NCI-H1105 (cell line): ENCODE measurements around the gene PLAAT2.

Source experiments
- DNase-seq: peaks from one replicate; lab custom pipeline; 2025; lab: John Stamatoyannopoulos, UW

PLAAT2 gene

DNA sequence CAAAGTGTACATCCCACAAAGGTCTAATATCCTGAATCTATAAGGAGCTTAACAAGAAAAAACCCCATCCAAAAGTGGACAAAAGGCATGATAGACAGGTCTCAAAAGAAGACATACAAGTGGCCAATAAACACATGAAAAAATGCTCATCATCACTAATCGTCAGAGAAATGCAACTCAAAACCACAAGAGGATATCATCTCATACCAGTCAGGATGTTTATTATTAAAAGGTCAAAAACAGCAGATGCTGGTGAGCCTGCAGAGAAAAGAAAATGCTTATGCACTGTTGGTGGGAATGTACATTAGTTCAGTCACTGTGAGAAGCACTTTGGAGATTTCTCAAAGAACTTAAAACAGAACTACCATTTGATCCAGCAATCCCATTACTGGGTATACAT, 44.6 kb downstream of the PLAAT2 start:
- DNase-seq = no peak

DNA sequence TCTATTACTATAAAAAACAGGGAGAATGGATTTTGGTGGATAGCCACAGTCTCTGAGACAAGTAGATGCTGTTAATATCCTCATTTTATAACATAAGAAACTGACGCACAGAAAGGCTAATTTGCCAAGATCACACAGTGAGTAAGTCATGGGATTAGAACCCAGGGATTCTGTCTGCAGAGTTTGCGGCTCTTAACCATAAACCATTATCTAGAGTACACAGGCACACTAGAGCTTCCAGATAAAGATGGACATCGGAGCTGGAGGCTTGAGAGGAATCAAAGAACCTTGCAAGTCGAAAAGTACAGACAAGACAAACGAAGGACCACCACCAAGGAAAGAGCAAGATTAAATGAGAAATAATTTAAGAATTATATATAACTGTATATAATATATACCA, 46.0 kb downstream of the PLAAT2 start:
- no peak for DNase-seq

DNA sequence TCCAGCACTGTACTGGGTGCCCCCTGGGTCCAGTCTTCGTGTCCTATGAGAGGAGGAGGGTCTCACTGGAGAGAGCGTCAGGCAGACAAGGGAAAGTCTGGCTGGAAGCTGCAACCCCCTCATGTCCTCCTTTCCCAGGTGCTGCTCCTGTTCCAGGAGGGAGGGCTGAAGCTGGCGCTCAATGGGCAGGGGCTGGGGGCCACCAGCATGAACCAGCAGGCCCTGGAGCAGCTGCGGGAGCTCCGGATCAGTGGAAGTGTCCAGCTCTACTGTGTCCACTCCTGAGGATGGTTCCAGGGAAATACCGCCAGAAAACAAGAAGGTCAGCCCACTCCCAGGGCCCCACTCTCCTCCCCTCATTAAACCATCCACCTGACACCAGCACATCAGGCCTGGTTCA, 47.1 kb downstream of the PLAAT2 start:
- DNase-seq = no peak

DNA sequence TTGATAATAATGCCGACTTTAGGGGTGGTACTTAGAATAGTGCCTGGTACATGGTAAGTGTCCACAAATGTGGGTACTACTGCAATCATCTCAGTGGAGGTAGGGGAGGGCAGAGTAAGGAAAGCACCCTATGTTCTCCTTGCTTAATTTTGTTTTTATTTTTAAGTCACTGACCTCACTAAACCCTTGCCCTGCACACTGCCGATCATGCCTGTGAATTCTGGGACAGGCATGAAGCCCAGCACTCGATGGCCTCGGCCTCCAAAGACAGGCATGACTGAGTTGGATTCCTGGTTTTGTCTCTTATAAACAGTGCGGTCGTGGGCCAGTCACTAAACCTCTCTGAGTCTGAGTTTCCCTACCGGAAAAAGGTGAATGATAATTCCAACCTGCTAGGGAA, 50.4 kb downstream of the PLAAT2 start:
- DNase-seq = no peak

DNA sequence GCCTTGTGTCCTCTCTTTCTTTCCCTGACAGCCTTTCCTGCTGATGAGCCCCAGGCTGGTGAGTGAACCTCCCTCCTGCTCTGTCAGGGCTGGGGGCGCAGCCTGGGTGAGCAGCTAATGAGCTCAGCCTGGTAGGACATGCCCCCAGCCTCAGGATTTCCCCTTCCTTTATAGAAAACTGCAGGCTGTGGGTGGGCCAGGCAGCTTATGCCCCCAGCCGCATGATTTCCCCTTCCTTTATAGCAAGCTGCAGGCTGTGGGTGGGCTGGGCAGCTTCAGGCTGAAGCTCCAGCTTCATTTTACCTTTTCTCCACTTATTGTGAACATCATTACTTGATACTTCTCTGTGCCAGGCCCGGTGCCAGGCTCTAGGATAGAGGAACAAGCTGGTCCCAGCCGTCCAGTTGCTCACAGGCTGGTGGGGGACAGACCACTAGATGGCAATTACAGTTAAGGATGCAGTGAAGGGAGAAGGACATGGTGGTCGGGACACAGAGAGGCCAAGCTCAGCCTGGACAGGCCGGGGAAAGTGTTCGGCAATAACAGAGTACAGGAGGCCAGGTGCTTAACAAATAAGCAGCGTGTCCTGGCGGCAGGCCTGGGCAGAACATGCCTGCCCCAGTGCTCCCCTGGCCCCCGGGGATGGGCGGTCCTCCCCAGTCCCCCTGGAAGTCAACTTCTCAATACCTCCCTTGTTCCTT, 52.0 kb downstream of the PLAAT2 start:
- DNase-seq = no peak

DNA sequence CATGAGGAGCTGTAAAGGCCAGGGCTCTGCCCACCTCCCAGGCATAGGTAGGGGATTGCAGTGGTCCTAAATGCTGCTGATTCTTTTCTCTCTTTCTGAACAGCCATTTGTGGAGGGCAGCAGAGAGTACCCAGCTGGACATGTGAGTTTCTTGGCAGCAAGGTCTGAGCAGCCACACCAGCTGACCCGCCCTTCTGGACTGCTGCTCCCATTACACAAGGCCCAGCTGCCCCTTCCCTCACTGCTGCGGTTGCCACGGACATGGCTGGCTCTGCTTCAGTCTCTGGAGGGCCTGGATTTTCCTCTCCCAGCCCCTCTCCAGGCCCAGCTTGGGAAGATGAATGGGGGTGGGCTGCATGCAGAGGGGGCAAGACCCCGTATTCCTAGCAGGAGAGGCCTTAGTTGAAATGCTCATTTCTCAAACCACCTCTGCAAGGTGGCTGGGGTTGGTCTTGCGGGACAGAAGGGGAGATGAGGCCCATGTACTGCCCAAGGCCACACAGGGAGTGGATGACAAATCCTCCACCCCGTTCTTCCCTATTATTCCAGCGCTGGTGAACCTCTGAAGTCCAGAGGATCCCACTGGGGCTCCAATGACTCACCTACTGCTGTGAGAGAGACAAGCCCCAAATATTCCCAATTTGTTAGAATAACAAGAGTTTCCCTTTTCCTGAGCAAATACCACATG, 52.7 kb downstream of the PLAAT2 start:
- DNase-seq = no peak

DNA sequence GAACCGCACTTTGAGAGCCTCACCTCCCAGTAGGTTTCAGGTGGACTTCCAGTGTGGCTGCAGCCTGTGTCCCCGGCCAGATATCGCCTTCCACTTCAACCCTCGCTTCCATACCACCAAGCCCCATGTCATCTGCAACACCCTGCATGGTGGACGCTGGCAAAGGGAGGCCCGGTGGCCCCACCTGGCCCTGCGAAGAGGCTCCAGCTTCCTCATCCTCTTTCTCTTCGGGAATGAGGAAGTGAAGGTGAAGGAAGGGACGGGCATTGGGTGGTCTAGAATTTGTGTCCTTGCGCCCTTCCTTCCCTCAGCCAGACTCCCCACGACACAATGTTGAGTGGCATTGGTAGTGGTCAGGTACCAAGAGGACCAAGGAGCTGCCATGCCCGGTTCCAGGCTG, 54.4 kb downstream of the PLAAT2 start:
- no peak for DNase-seq

DNA sequence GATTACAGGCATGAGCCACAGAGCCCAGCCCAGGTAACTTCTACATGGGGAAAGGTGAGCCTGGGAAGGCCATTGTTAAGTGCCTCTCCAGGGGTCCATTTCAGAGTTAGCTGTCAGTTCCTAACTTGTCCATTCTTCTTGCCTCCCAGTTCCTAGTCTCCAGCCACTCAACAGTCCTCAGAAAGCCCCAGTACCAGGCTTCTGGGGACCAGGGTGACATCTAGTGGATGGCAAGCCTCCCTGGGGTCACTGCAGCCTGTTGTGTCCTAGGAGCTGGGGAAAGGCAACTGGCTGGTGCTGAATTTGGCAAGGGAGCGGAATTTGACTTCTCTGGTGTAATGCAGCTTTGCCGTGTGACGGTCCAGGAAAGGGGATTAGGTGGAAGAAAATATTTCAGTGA, 55.2 kb downstream of the PLAAT2 start:
- DNase-seq = no peak

DNA sequence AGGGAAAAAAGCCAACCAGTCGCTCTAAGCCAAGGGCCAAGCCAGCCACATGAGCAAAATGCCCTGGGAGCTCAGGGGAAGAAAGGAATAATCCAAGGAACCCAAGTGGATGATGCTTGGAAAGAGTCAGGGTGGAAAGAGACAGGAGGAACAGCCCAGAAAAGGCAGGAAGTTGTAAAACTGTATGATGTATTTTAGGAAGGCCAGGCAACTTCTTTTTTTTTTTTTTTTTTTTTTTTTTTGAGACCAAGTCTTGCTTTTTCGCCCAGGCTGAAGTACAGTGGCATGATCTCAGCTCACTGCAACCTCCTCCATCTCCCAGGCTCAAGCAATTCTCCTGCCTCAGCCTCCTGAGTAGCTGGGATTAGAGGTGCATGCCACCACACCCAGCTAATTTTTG, 55.7 kb downstream of the PLAAT2 start:
- no peak for DNase-seq

DNA sequence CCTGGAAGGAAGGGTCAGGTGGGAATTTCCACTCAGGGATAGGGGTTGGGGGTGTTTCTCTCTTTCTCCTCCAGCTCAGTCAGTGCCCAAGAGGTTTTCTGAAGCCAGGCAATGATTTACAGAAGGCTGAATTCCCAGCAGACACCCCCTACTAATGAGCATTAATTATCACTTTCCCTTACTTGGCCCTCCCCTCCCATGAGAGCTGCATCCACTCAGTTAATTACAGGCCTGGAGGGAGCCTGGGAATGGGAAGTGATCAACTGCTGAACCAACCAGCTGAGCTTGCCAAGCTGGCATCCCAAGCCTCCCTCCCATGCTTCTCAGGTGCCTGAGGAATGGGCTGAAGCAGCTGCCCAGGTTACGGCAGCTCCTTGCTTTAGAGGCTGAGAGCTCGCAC, 56.3 kb downstream of the PLAAT2 start:
- no peak for DNase-seq

DNA sequence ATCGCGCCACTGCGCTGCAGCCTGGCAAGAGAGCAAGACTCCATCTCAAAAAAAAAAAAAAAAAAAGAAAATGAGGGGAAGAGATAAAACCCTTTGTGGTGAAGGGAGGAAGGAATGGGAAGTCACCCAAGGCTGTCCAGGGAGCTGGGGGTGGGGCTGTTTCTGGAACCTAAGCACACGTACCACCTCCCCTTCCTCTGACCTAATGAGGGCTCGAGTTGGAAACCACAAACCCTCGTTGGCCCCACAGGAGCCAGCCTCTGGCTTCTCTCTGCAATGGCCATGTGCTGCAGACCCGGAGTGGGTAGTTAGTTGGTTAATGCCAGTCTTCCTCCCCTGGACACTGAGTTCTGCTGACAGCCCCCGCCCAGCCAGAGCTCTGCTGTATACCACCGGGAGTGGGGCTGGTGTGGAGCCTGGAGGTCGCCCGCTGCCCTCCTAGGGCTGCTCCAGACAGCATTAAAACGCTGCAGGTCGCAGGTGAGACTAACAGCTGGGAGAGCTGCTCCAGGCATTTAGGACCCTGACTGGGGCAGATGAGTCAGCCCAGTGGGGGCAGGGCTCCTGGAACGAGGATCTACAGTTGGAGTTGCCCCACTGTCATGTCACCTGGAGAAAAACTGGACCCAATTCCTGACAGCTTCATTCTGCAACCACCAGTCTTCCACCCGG, 57.2 kb downstream of the PLAAT2 start, which contains the start of gene LGALS12:
TSS of gene LGALS12 (plus strand) at position 228 of the 672 bp plus-strand sequence. CDS start at position 603, 375 bp downstream.
- no peak for DNase-seq

DNA sequence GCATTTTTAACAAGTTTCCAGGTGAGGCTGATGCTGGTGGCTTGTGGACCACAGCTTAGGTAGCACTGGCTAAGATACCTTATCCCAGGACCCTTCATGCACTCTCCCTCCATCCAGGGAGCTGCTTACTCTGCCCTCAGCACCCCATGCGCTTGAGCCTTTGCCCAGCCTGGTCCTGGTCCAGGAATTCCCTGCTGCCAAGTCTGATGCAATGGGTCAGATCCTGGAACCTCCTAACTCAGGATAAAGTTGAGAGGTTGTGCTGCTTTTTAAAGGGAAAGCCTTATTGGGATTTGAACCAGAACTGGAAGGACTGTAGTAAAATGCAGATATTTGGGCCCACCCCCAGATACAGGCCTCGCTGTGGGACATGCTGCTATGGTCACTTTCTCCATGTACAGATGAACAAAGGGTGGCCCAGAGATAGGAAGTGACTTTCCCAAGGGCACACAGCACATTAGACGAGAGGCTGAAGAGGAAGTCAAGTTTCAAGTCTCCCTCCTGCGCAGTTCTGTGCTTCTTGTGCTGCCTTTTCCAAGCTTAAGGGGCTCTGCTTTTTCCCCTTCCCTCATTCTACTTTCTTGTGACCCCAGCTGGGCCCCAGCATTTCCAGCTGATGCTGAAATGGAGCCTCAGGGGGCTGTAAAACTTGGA, 58.1 kb downstream of the PLAAT2 start:
- no peak for DNase-seq

DNA sequence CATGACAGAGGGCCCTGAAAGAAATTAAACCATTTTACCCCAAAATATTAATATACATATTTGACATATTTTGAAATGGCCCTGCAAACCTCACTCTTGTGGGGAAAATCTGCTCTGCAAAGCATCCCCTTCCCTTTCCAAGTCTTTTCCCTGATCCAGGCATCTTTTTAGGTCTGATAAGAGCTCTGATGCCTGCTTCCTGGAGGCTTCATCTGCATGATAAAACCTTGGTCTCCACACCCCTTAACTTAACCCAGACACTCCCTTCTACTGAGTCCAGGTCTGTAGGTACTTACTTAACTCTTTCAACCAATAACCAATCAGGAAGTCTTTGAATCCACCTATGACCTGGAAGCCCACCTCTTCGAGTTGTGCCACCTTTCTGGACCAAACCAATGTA, 59.1 kb downstream of the PLAAT2 start:
- DNase-seq = no peak

DNA sequence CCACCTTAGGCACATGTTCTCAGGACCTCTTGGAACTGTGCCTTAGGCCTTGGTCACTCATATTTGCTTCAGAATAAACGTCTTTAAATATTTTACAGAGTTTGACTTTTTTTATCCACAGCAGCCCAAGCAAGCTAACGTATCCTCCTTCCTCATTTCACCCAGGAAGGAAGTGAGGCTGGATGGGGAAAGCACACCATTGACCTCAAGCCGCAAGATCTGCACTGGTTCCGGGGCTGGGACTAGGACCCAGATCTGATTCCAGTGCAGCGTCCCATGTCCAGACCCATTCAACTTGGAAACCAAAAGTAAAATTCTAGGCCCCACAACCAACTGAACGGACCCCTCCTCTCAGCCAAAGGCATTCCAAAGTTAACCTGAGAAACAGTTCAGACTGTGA, 59.7 kb downstream of the PLAAT2 start:
- DNase-seq = no peak
